SK-N-SH (cell line): ENCODE measurements around the gene GPD2. TPM values are rescaled to one million over a fixed set of nuclear protein-coding genes. Genes with fewer than 3 reads are reported as not detected.

Source experiments
- CTCF ChIA-PET: fragments of 300-600, 350-600 bp; formaldehyde crosslinking; extraction: SDS; loops from one replicate; lab custom pipeline; 2021; lab: Yijun Ruan, JAX
- POLR2A ChIA-PET: fragments of 350-600 bp; sonication (Branson Sonifier 250); formaldehyde crosslinking; extraction: SDS; loops from one replicate; lab custom pipeline; 2020; ENCODE audit warnings: antibody characterized with exemption, inconsistent platforms; lab: Yijun Ruan, JAX
- DNase-seq: peaks from one replicate; pipeline ENCODE4 v3.0.0; 2012
- H2AFZ ChIP-seq: fragments of 200-600 bp; sonication (generic); 2 replicates; pipeline ENCODE4 v1.8.1; 2016; ENCODE audit warnings: antibody characterized with exemption, mild to moderate bottlenecking, low read depth
- H3F3A ChIP-seq: fragments of 200-600 bp; sonication (generic); replicated peaks from 2 replicates; pipeline ENCODE3; 2016; ENCODE audit warnings: antibody characterized with exemption, mild to moderate bottlenecking; ENCODE audit not compliant: insufficient read depth
- H3K27ac ChIP-seq, 2 experiments: fragments of 200-500 bp in 1 of 2; fragments of 200-600 bp in 1 of 2; sonication (Bioruptor generic) in 1 of 2; sonication (generic), shearing (Covaris generic) in 1 of 2; 2 replicates each; pipeline versions ENCODE4 v1.5.1 to v1.6.1; 2014 to 2016; ENCODE audit warnings: low read depth in 2 of 2, inconsistent platforms in 1 of 2, low read length in 1 of 2, mild to moderate bottlenecking in 1 of 2, mixed read lengths in 1 of 2
- H3K27me3 ChIP-seq: fragments of 200-600 bp; sonication (generic), shearing (Covaris generic); 2 replicates; pipeline ENCODE4 v1.6.1; 2016; ENCODE audit warnings: mixed run types; ENCODE audit not compliant: insufficient read depth
- H3K36me3 ChIP-seq, 2 experiments: fragments of 200-500 bp in 1 of 2; fragments of 200-600 bp in 1 of 2; sonication (Bioruptor generic) in 1 of 2; sonication (generic) in 1 of 2; replicated peaks in 1 of 2; 2 replicates each; pipeline versions ENCODE3 to v1.5.1; 2014 to 2016; ENCODE audit warnings: low read length in 1 of 2, mild to moderate bottlenecking in 1 of 2; ENCODE audit not compliant: insufficient read depth in 2 of 2, control insufficient read depth in 1 of 2
- H3K4me1 ChIP-seq, 2 experiments: fragments of 200-500 bp in 1 of 2; fragments of 200-600 bp in 1 of 2; sonication (Bioruptor generic) in 1 of 2; sonication (generic), shearing (Covaris generic) in 1 of 2; 2 replicates each; pipeline versions ENCODE4 v1.5.1 to v1.6.1; 2014 to 2016; ENCODE audit warnings: low read depth in 1 of 2, low read length in 1 of 2, mixed run types in 1 of 2; ENCODE audit not compliant: insufficient read depth in 2 of 2, control insufficient read depth in 1 of 2
- H3K4me2 ChIP-seq: fragments of 200-600 bp; sonication (generic), shearing (Covaris generic); 2 replicates; pipeline ENCODE4 v1.6.1; 2017; ENCODE audit warnings: mixed run types
- H3K4me3 ChIP-seq, 2 experiments: fragments of 200-500 bp in 1 of 2; fragments of 200-600 bp in 1 of 2; sonication (Bioruptor generic) in 1 of 2; sonication (generic), shearing (Covaris generic) in 1 of 2; 2 replicates each; pipeline versions ENCODE4 v1.5.1 to v1.8.1; 2014 to 2016; ENCODE audit warnings: low read depth in 2 of 2, inconsistent platforms in 1 of 2, low read length in 1 of 2, mild to moderate bottlenecking in 1 of 2, mixed read lengths in 1 of 2, moderate library complexity in 1 of 2
- H3K79me2 ChIP-seq: fragments of 200-600 bp; sonication (generic); 2 replicates; pipeline ENCODE4 v1.8.1; 2017; ENCODE audit warnings: mild to moderate bottlenecking; ENCODE audit not compliant: insufficient read depth
- H3K9ac ChIP-seq: fragments of 200-600 bp; sonication (generic); 2 replicates; pipeline ENCODE4 v1.6.1; 2017; ENCODE audit warnings: mixed run types
- H3K9me2 ChIP-seq: fragments of 200-600 bp; sonication (generic); 2 replicates; pipeline ENCODE4 v1.6.1; 2017; ENCODE audit warnings: mixed run types
- H3K9me3 ChIP-seq: fragments of 200-600 bp; sonication (generic); 2 replicates; pipeline ENCODE4 v1.6.1; 2017; ENCODE audit warnings: mixed run types, mild to moderate bottlenecking, moderate library complexity
- H4K20me1 ChIP-seq: fragments of 200-600 bp; sonication (generic); 2 replicates; pipeline ENCODE4 v1.6.1; 2017; ENCODE audit warnings: mild to moderate bottlenecking, mixed run types; ENCODE audit not compliant: insufficient read depth
- CHD2 ChIP-seq: fragments of 150-350 bp; IDR thresholded peaks from 2 replicates; pipeline ENCODE4 v1.6.1; 2018; ENCODE audit warnings: low read length; ENCODE audit not compliant: partially characterized antibody
- ELF1 ChIP-seq: IDR thresholded peaks from 2 replicates; pipeline ENCODE4 v1.4.0; 2012
- EP300 ChIP-seq, 2 experiments: IDR thresholded peaks; 2 replicates each; pipeline versions ENCODE4 v1.4.0 to v1.6.1; 2012; ENCODE audit warnings: borderline replicate concordance in 1 of 2, low read depth in 1 of 2, low read length in 1 of 2
- FOXJ3 ChIP-seq: sonication (generic); formaldehyde crosslinking; IDR thresholded peaks from 2 replicates; pipeline ENCODE4 v1.5.1; 2020; ENCODE audit warnings: mild to moderate bottlenecking, missing genetic modification reagents
- GATA2 ChIP-seq: sonication (generic); formaldehyde crosslinking; IDR thresholded peaks from 2 replicates; pipeline ENCODE4 v1.5.0; 2020; ENCODE audit warnings: mild to moderate bottlenecking, missing genetic modification reagents
- JUND ChIP-seq: IDR thresholded peaks from 2 replicates; pipeline ENCODE4 v1.4.0; 2012
- MXI1 ChIP-seq: IDR thresholded peaks from 2 replicates; pipeline ENCODE4 v1.6.1; 2012; ENCODE audit warnings: mild to moderate bottlenecking, low read depth, low read length, improper control_type of control experiment
- RCOR1 ChIP-seq: fragments of 150-350 bp; IDR thresholded peaks from 2 replicates; pipeline ENCODE4 v1.6.1; 2017; ENCODE audit warnings: antibody characterized with exemption, low read length
- YY1 ChIP-seq: IDR thresholded peaks from 2 replicates; pipeline ENCODE4 v1.4.0; 2012; ENCODE audit warnings: low read depth, mild to moderate bottlenecking
- WGBS: methylation state at CpG from one replicate; pipeline ENCODE4 v1.1.6; 2017; ENCODE audit warnings: low lambda C conversion rate; 5-methylcytosine and 5-hydroxymethylcytosine counted together
- polyA plus RNA-seq, 3 experiments: library from polyadenylated mRNA; depleted of rRNA; stranded (reverse); fragments of >200 nt; gene quantifications; 2 replicates each; pipeline ENCODE4 v1.2.3, GENCODE V29; 2012

Gene GPD2
- polyA plus RNA-seq, 1 of the 3 experiments (the other 2 are of a cell fraction), result 4.8 TPM

- Histone ChIP-seq H3F3A (no peaks in the 10 kb centered on the region), H3K36me3 (no peaks in the 10 kb centered on the region), H3K9ac (no peak overlapping the region), H3K4me1 (no peaks in the 10 kb centered on the region; a peak in 1 of 4 replicates), H3K27ac (no peak overlapping the region), H3K4me3 (no peak overlapping the region), H3K79me2 (no peaks in the 10 kb centered on the region), H3K27me3 (no peaks in the 10 kb centered on the region), H3K9me2 (no peaks in the 10 kb centered on the region), H3K4me2 (no peak overlapping the region), H3K9me3 (no peaks in the 10 kb centered on the region), H2AFZ (no peak overlapping the region), H4K20me1 (no peaks in the 10 kb centered on the region)
- 24% methylated on average over 3 of the region's 3 CpGs for WGBS
- DNase-seq, result peak; percentile 7
- ChIA-PET POLR2A (no interaction called here), CTCF (no interaction called here)
- peak; percentile 77 for TF ChIP-seq GATA2 (CRISPR knock-in tag)
- peak; percentile 76; the same call in 1 of the 2 replicates for TF ChIP-seq RCOR1
- no peak for TF ChIP-seq JUND
- TF ChIP-seq CHD2, result peak; percentile 25
- peak in 1 of 2 experiments; percentile 79; a peak in 2 of 4 replicates for TF ChIP-seq EP300 (IDR thresholded peaks at IDR 0.05; ENCODE audit: borderline replicate concordance in 1 of 2, low read depth in 1 of 2, low read length in 1 of 2)
- TF ChIP-seq MXI1, result peak; percentile 20; the same call in 1 of the 2 replicates
Observed at GRCh38 chr2:156576005-156576404, 139.8 kb downstream of the GPD2 start.

- Histone ChIP-seq H2AFZ (no peak overlapping the region), H3F3A (no peaks in the 10 kb centered on the region), H3K9me3 (no peaks in the 10 kb centered on the region), H4K20me1 (no peaks in the 10 kb centered on the region), H3K27ac (no peak overlapping the region), H3K4me2 (no peak overlapping the region), H3K27me3 (no peaks in the 10 kb centered on the region), H3K4me1 (no peaks in the 10 kb centered on the region; a peak in 1 of 4 replicates), H3K9ac (no peak overlapping the region), H3K79me2 (no peaks in the 10 kb centered on the region), H3K9me2 (no peaks in the 10 kb centered on the region), H3K4me3 (no peak overlapping the region), H3K36me3 (peaks cover 0 to 3% of the 10 kb centered on the region in 2 experiments)
- TF ChIP-seq GATA2 (CRISPR knock-in tag) (peak; percentile 46), ELF1 (no peak)
- no peak for DNase-seq
- ChIA-PET POLR2A (no interaction called here), CTCF (interaction anchor here (1.0 to 1.6 kb wide), 3 partner anchors 9 to 12 kb away, joined by 3 to 5 read pairs (median 3); no protein-coding TSS in a partner anchor)
Observed at GRCh38 chr2:156580501-156580900, 144.3 kb downstream of the GPD2 start.

GRCh38 chr2:156581280-156581679 lies 145.1 kb downstream of the GPD2 start:
- ChIA-PET POLR2A (no interaction called here), CTCF (interaction anchor here (0.9 to 1.6 kb wide), 5 partner anchors 8 to 246 kb away, joined by 3 to 5 read pairs (median 3); no protein-coding TSS in a partner anchor)
- Histone ChIP-seq H3F3A (no peaks in the 10 kb centered on the region), H3K4me2 (no peak overlapping the region), H3K9me2 (no peaks in the 10 kb centered on the region), H3K27ac (no peak overlapping the region), H3K4me1 (no peaks in the 10 kb centered on the region; a peak in 1 of 4 replicates), H3K36me3 (peaks cover 0 to 3% of the 10 kb centered on the region in 2 experiments), H3K4me3 (no peak overlapping the region), H3K9ac (no peak overlapping the region), H2AFZ (no peak overlapping the region), H3K27me3 (no peaks in the 10 kb centered on the region), H3K9me3 (no peaks in the 10 kb centered on the region), H4K20me1 (no peaks in the 10 kb centered on the region), H3K79me2 (no peaks in the 10 kb centered on the region)
- TF ChIP-seq YY1 (no peak), FOXJ3 (CRISPR knock-in tag) (no peak)
- 96% methylated on average over 2 of the region's 2 CpGs for WGBS
- no peak for DNase-seq
